ENCODE data around the gene CIBAR2. TPM values are rescaled to one million over a fixed set of nuclear protein-coding genes. Genes with fewer than 3 reads are reported as not detected.
A peak's percentile ranks its signal among the peaks of the same experiment; 100 is the strongest.
"Not testable (repeated sequence)": the region's sequence is repeated elsewhere in the genome, so short reads cannot be mapped to it uniquely, and the experiment has no call there.

Gene CIBAR2
- polyA plus RNA-seq, 6 donors from 2014 or later = not detected

GRCh38 chr16:85130705-85131028 lies 18.4 kb upstream of the CIBAR2 start:
- H3K4me3 Mint-ChIP-seq = no peak overlapping the region
- peaks cover 8 to 22% (median 11%) of the 10 kb centered on the region in 3 donors for H3K27me3 Mint-ChIP-seq
- no peaks in the 10 kb centered on the region for H3K9me3 Mint-ChIP-seq
- no peak overlapping the region for H3K27ac Mint-ChIP-seq
- H3K4me1 Mint-ChIP-seq = peaks cover 0 to 2% (median 0%) of the 10 kb centered on the region in 3 donors
- ATAC-seq (ENCODE audit: low read depth in 2 of 2) (no peak), DNase-seq (no peak)
- H3K36me3 Mint-ChIP-seq = no peaks in the 10 kb centered on the region

- H3K9me3 Mint-ChIP-seq = no peaks in the 10 kb centered on the region
- ATAC-seq (ENCODE audit: low read depth in 2 of 2) = no peak
Observed at GRCh38 chr16:85129876-85130704, 17.8 kb upstream of the CIBAR2 start.

GRCh38 chr16:85128079-85128837 lies 16.0 kb upstream of the CIBAR2 start:
- ATAC-seq (ENCODE audit: low read depth in 2 of 2) = no peak
- peaks cover 0 to 2% (median 0%) of the 10 kb centered on the region in 3 donors for H3K4me1 Mint-ChIP-seq
- no peak overlapping the region for H3K4me3 Mint-ChIP-seq
- H3K36me3 Mint-ChIP-seq = no peaks in the 10 kb centered on the region
- peaks cover 0 to 3% (median 0%) of the 10 kb centered on the region in 7 donors for H3K9me3 Mint-ChIP-seq
- H3K27ac Mint-ChIP-seq = no peak overlapping the region
- peaks cover 4 to 17% (median 15%) of the 10 kb centered on the region in 3 donors for H3K27me3 Mint-ChIP-seq
- no peak for DNase-seq

More at GRCh38 chr16:85129876-85130704, 17.8 kb upstream of the CIBAR2 start:
- Mint-ChIP-seq H3K4me1 (peaks cover 0 to 2% (median 0%) of the 10 kb centered on the region in 3 donors), H3K36me3 (no peaks in the 10 kb centered on the region), H3K27ac (no peak overlapping the region), H3K27me3 (peaks cover 4 to 22% (median 11%) of the 10 kb centered on the region in 3 donors), H3K4me3 (no peak overlapping the region)
- no peak for DNase-seq

- Mint-ChIP-seq H3K9me3 (peaks cover 0 to 3% (median 0%) of the 10 kb centered on the region in 7 donors), H3K27me3 (peaks cover 4 to 17% (median 9%) of the 10 kb centered on the region in 3 donors), H3K4me3 (no peak overlapping the region), H3K27ac (no peak overlapping the region), H3K36me3 (no peaks in the 10 kb centered on the region), H3K4me1 (peaks cover 0 to 2% (median 0%) of the 10 kb centered on the region in 3 donors)
- DNase-seq = no peak
- ATAC-seq (ENCODE audit: low read depth in 2 of 2) = no peak
Observed at GRCh38 chr16:85127379-85127723, 15.1 kb upstream of the CIBAR2 start.

- Mint-ChIP-seq H3K9me3 (peaks cover 0 to 3% (median 0%) of the 10 kb centered on the region in 7 donors), H3K36me3 (no peaks in the 10 kb centered on the region), H3K4me1 (peaks cover 0 to 2% (median 0%) of the 10 kb centered on the region in 3 donors), H3K4me3 (no peak overlapping the region), H3K27me3 (peaks cover 4 to 21% (median 7%) of the 10 kb centered on the region in 3 donors), H3K27ac (no peak overlapping the region)
- DNase-seq (no peak), ATAC-seq (ENCODE audit: low read depth in 2 of 2) (no peak)
Observed at GRCh38 chr16:85126705-85127378, 14.6 kb upstream of the CIBAR2 start.

GRCh38 chr16:85126394-85126704 lies 14.1 kb upstream of the CIBAR2 start:
- Mint-ChIP-seq H3K27ac (no peak overlapping the region), H3K27me3 (peaks cover 4 to 25% (median 7%) of the 10 kb centered on the region in 3 donors), H3K9me3 (peaks cover 0 to 3% (median 0%) of the 10 kb centered on the region in 7 donors), H3K4me1 (peaks cover 0 to 2% (median 0%) of the 10 kb centered on the region in 3 donors), H3K4me3 (no peak overlapping the region), H3K36me3 (no peaks in the 10 kb centered on the region)
- no peak for ATAC-seq (ENCODE audit: low read depth in 2 of 2)
- DNase-seq = no peak

GRCh38 chr16:85125570-85126393 lies 13.5 kb upstream of the CIBAR2 start:
- peaks cover 0 to 2% (median 0%) of the 10 kb centered on the region in 3 donors for H3K4me1 Mint-ChIP-seq
- DNase-seq (no peak), ATAC-seq (ENCODE audit: low read depth in 2 of 2) (no peak)
- H3K4me3 Mint-ChIP-seq = no peak overlapping the region
- H3K36me3 Mint-ChIP-seq = no peaks in the 10 kb centered on the region
- no peak overlapping the region for H3K27ac Mint-ChIP-seq
- H3K9me3 Mint-ChIP-seq = peaks cover 0 to 3% (median 0%) of the 10 kb centered on the region in 7 donors
- peaks cover 4 to 28% (median 7%) of the 10 kb centered on the region in 3 donors for H3K27me3 Mint-ChIP-seq

- H3K27ac Mint-ChIP-seq = no peak overlapping the region
- no peak overlapping the region for H3K4me3 Mint-ChIP-seq
- H3K27me3 Mint-ChIP-seq = peaks cover 2 to 24% (median 7%) of the 10 kb centered on the region in 3 donors
- DNase-seq (no peak), ATAC-seq (ENCODE audit: low read depth in 2 of 2) (no peak)
- H3K4me1 Mint-ChIP-seq = peaks cover 0 to 2% (median 0%) of the 10 kb centered on the region in 3 donors
- no peaks in the 10 kb centered on the region for H3K36me3 Mint-ChIP-seq
- H3K9me3 Mint-ChIP-seq = peaks cover 0 to 3% (median 0%) of the 10 kb centered on the region in 7 donors
Observed at GRCh38 chr16:85124636-85125346, 12.5 kb upstream of the CIBAR2 start.

- no peak overlapping the region for H3K4me3 Mint-ChIP-seq
- no peaks in the 10 kb centered on the region for H3K36me3 Mint-ChIP-seq
- peaks cover 0 to 24% (median 7%) of the 10 kb centered on the region in 3 donors for H3K27me3 Mint-ChIP-seq
- no peak for DNase-seq
- H3K9me3 Mint-ChIP-seq = peaks cover 0 to 3% (median 0%) of the 10 kb centered on the region in 7 donors
- peaks cover 0 to 2% (median 0%) of the 10 kb centered on the region in 3 donors for H3K4me1 Mint-ChIP-seq
- H3K27ac Mint-ChIP-seq = no peak overlapping the region
- no peak for ATAC-seq (ENCODE audit: low read depth in 2 of 2)
Observed at GRCh38 chr16:85123891-85124635, 11.8 kb upstream of the CIBAR2 start.

- peaks cover 0 to 24% (median 7%) of the 10 kb centered on the region in 3 donors for H3K27me3 Mint-ChIP-seq
- not testable (repeated sequence) for H3K4me1 Mint-ChIP-seq; H3K9me3 Mint-ChIP-seq; DNase-seq; H3K27ac Mint-ChIP-seq; H3K36me3 Mint-ChIP-seq; ATAC-seq (ENCODE audit: low read depth in 2 of 2); H3K4me3 Mint-ChIP-seq
Observed at GRCh38 chr16:85123441-85123840, 11.2 kb upstream of the CIBAR2 start.

- Mint-ChIP-seq H3K9me3 (peaks cover 0 to 9% (median 3%) of the 10 kb centered on the region in 7 donors), H3K27me3 (peaks cover 0 to 17% (median 0%) of the 10 kb centered on the region in 3 donors), H3K27ac (peak overlapping the region in 1 of 6 donors; percentile 83)
Observed at GRCh38 chr16:85120006-85120340, 7.7 kb upstream of the CIBAR2 start.

GRCh38 chr16:85117418-85117817 lies 5.1 kb upstream of the CIBAR2 start:
- peaks cover 6 to 8% (median 6%) of the 10 kb centered on the region in 3 donors for H3K4me1 Mint-ChIP-seq
- H3K27ac Mint-ChIP-seq = no peak overlapping the region
- peaks cover 0 to 5% (median 2%) of the 10 kb centered on the region in 7 donors for H3K9me3 Mint-ChIP-seq
- peaks cover 0 to 12% (median 0%) of the 10 kb centered on the region in 3 donors for H3K27me3 Mint-ChIP-seq
- ATAC-seq (ENCODE audit: low read depth in 2 of 2) = no peak
- H3K4me3 Mint-ChIP-seq = no peak overlapping the region
- no peaks in the 10 kb centered on the region for H3K36me3 Mint-ChIP-seq
- no peak for DNase-seq

More at GRCh38 chr16:85120006-85120340, 7.7 kb upstream of the CIBAR2 start:
- Mint-ChIP-seq H3K36me3 (no peaks in the 10 kb centered on the region), H3K4me1 (peaks cover 3 to 5% (median 3%) of the 10 kb centered on the region in 3 donors), H3K4me3 (no peak overlapping the region)
- DNase-seq (no peak), ATAC-seq (ENCODE audit: low read depth in 2 of 2) (no peak)

Measured in naive B cell (primary cell).